Measurements from ENCODE around the gene MED12L. TPM values are rescaled to one million over a fixed set of nuclear protein-coding genes. Genes with fewer than 3 reads are reported as not detected.

The MED12L gene
- total and polyA plus RNA-seq, 12 donors = 0.03 to 4.5 (median 0.71) TPM

- no peak for TF ChIP-seq CTCF (IDR thresholded peaks at IDR 0.05)
- H3K4me3 ChIP-seq = peak overlapping the region in 1 of 10 donors; percentile 5
- H3K36me3 ChIP-seq = no peaks in the 10 kb centered on the region
- H3K27ac ChIP-seq = no peak overlapping the region
- H3K4me1 ChIP-seq = peaks cover 0 to 14% (median 9%) of the 10 kb centered on the region in 9 donors
- WGBS, 2 donors = 42 to 47% methylated on average over 6 of the region's 6 CpGs
- ATAC-seq (peak in 1 of 8 donors; percentile 11), DNase-seq (no peak)
- intact Hi-C loops (cut with DNase I) = loop anchor here (1.0 to 10.0 kb wide), 18 partner anchors 141 to 621 kb away; no protein-coding TSS in a partner anchor
- H3K27me3 ChIP-seq = no peaks in the 10 kb centered on the region
- no peaks in the 10 kb centered on the region for H3K9me3 ChIP-seq
These were observed 60.2 kb downstream of the MED12L start for GRCh38 chr3:151145713-151146070.

- 13 to 17% methylated on average over 9 of the region's 9 CpGs for WGBS, 2 donors
- Histone ChIP-seq H3K27me3 (no peaks in the 10 kb centered on the region), H3K4me1 (peaks cover 0 to 14% (median 9%) of the 10 kb centered on the region in 9 donors), H3K27ac (no peak overlapping the region), H3K9me3 (no peaks in the 10 kb centered on the region), H3K36me3 (no peaks in the 10 kb centered on the region), H3K4me3 (peak overlapping the region in 1 of 10 donors; percentile 5)
- intact Hi-C loops (cut with DNase I) = loop anchor here (1.0 to 10.0 kb wide), 18 partner anchors 141 to 621 kb away; no protein-coding TSS in a partner anchor
- DNase-seq (peak; percentile 43 to 71), ATAC-seq (peak; percentile 85 to 97 (median 94))
- TF ChIP-seq CTCF (IDR thresholded peaks at IDR 0.05) = peak; percentile 81 to 96 (median 88)
These were observed 60.7 kb downstream of the MED12L start for GRCh38 chr3:151146071-151146730.

- Histone ChIP-seq H3K4me3 (no peak overlapping the region), H3K27ac (no peak overlapping the region), H3K4me1 (peaks cover 0 to 14% (median 9%) of the 10 kb centered on the region in 9 donors), H3K27me3 (no peaks in the 10 kb centered on the region), H3K36me3 (no peaks in the 10 kb centered on the region), H3K9me3 (no peaks in the 10 kb centered on the region)
- no peak for TF ChIP-seq CTCF (IDR thresholded peaks at IDR 0.05)
- intact Hi-C loops (cut with DNase I) = loop anchor here (1.0 to 10.0 kb wide), 18 partner anchors 142 to 622 kb away; no protein-coding TSS in a partner anchor
- ATAC-seq (peak in 2 of 8 donors; percentile 10 to 16), DNase-seq (no peak)
- 76 to 79% methylated on average over 1 of the region's 1 CpG for WGBS, 2 donors
These were observed 61.2 kb downstream of the MED12L start for GRCh38 chr3:151146731-151147091.

GRCh38 chr3:151147299-151147698 is 61.8 kb downstream of the MED12L start:
- WGBS, 2 donors = 95 to 97% methylated on average over 3 of the region's 3 CpGs
- no peaks in the 10 kb centered on the region for H3K36me3 ChIP-seq
- DNase-seq = no peak
- H3K9me3 ChIP-seq = no peaks in the 10 kb centered on the region
- no peaks in the 10 kb centered on the region for H3K27me3 ChIP-seq
- H3K27ac ChIP-seq = no peak overlapping the region
- no peak for TF ChIP-seq CTCF (IDR thresholded peaks at IDR 0.05)
- intact Hi-C loops (cut with DNase I) = loop anchor here (2.0 to 10.0 kb wide), 16 partner anchors 142 to 622 kb away; no protein-coding TSS in a partner anchor
- ATAC-seq = no peak
- peaks cover 0 to 14% (median 9%) of the 10 kb centered on the region in 9 donors for H3K4me1 ChIP-seq
- no peak overlapping the region for H3K4me3 ChIP-seq

Data from heart right ventricle (tissue), 16 donors.